Peyer's patch (tissue), 4 donors: ENCODE results near the gene S1PR5. TPM values are rescaled to one million over a fixed set of nuclear protein-coding genes. Genes with fewer than 3 reads are reported as not detected.

Source experiments
- DNase-seq, 3 donors: peaks; one replicate each; pipeline ENCODE4 v3.0.0-alpha.2; 2017 to 2019
- H3K27ac ChIP-seq, 4 donors: fragments of 200-600 bp; sonication (generic); one replicate each; pipeline ENCODE4 v1.5.1; 2016 to 2019
- H3K27me3 ChIP-seq, 2 donors: fragments of 200-600 bp; sonication (generic); one replicate each; pipeline ENCODE4 v1.5.1; 2019
- H3K36me3 ChIP-seq, 3 donors: fragments of 200-600 bp; sonication (generic); one replicate each; pipeline ENCODE4 v1.5.1; 2016 to 2019
- H3K4me1 ChIP-seq, 4 donors: fragments of 200-600 bp; sonication (generic); one replicate each; pipeline ENCODE4 v1.5.1; 2016 to 2019
- H3K4me3 ChIP-seq, 4 donors: fragments of 200-600 bp; sonication (generic); 1 replicate in 3 of 4; 2 replicates in 1 of 4; pipeline ENCODE4 v1.5.1; 2016 to 2019; ENCODE audit warnings: mild to moderate bottlenecking in 1 of 4
- H3K9me3 ChIP-seq, 4 donors: fragments of 200-600 bp; sonication (generic); one replicate each; pipeline ENCODE4 v1.5.1; 2016 to 2019; ENCODE audit warnings: mild to moderate bottlenecking in 1 of 4
- CTCF ChIP-seq, 6 experiments: fragments of 450-650 bp in 4 of 6; fragments of 200-600 bp in 2 of 6; sonication (generic) in 1 of 6; IDR thresholded peaks; one replicate each; pipeline ENCODE4 v1.5.1; 2017 to 2019; ENCODE audit warnings: antibody characterized with exemption in 6 of 6, mild to moderate bottlenecking in 3 of 6, moderate library complexity in 1 of 6
- POLR2A ChIP-seq, 2 donors: fragments of 450-650 bp; IDR thresholded peaks; one replicate each; pipeline ENCODE4 v1.5.1; 2017; ENCODE audit warnings: antibody characterized with exemption in 2 of 2, mild to moderate bottlenecking in 2 of 2, moderate library complexity in 2 of 2
- total RNA-seq, 4 donors: library from RNA; depleted of rRNA; stranded (reverse); fragments of >200 nt; gene quantifications; one replicate each; pipeline ENCODE4 v1.1.0, GENCODE V29; 2016

S1PR5 gene
- total RNA-seq, 4 donors from 2014 or later, result not detected

GRCh38 chr19:10514211-10515145 is 2.8 kb downstream of the S1PR5 start:
- Histone ChIP-seq H3K27ac (no peak overlapping the region), H3K4me1 (peaks cover 0 to 23% (median 10%) of the 10 kb centered on the region in 4 donors), H3K27me3 (peaks cover 0 to 40% of the 10 kb centered on the region in 2 donors), H3K36me3 (no peaks in the 10 kb centered on the region), H3K4me3 (peak overlapping the region in 1 of 4 donors; percentile 4), H3K9me3 (no peaks in the 10 kb centered on the region)
- no peak for DNase-seq
- TF ChIP-seq CTCF (IDR thresholded peaks at IDR 0.05), result no peak
- TF ChIP-seq POLR2A (IDR thresholded peaks at IDR 0.05), result no peak

GRCh38 chr19:10513223-10513622 is 4.0 kb downstream of the S1PR5 start:
- H3K27ac ChIP-seq, result no peak overlapping the region
- H3K36me3 ChIP-seq, result no peaks in the 10 kb centered on the region
- H3K4me1 ChIP-seq, result peaks cover 0 to 16% (median 7%) of the 10 kb centered on the region in 4 donors
- H3K4me3 ChIP-seq, result no peak overlapping the region
- TF ChIP-seq CTCF (IDR thresholded peaks at IDR 0.05) (no peak), POLR2A (IDR thresholded peaks at IDR 0.05) (no peak)
- peaks cover 0 to 34% of the 10 kb centered on the region in 2 donors for H3K27me3 ChIP-seq
- DNase-seq, result no peak
- H3K9me3 ChIP-seq, result no peaks in the 10 kb centered on the region

- Histone ChIP-seq H3K27ac (no peak overlapping the region), H3K9me3 (no peaks in the 10 kb centered on the region), H3K4me3 (no peak overlapping the region), H3K4me1 (peaks cover 0 to 5% (median 3%) of the 10 kb centered on the region in 4 donors), H3K36me3 (no peaks in the 10 kb centered on the region), H3K27me3 (peaks cover 0 to 22% of the 10 kb centered on the region in 2 donors)
- peak; percentile 34 to 78 (median 48) for TF ChIP-seq CTCF (IDR thresholded peaks at IDR 0.05)
- TF ChIP-seq POLR2A (IDR thresholded peaks at IDR 0.05), result no peak
- peak in 2 of 3 donors; percentile 29 to 68 for DNase-seq
Measured at GRCh38 chr19:10510301-10510802, 6.9 kb downstream of the S1PR5 start.

GRCh38 chr19:10508707-10509106 is 8.5 kb downstream of the S1PR5 start:
- peaks cover 0 to 6% (median 3%) of the 10 kb centered on the region in 4 donors for H3K4me1 ChIP-seq
- H3K4me3 ChIP-seq, result no peak overlapping the region
- H3K27ac ChIP-seq, result no peak overlapping the region
- DNase-seq, result no peak
- no peaks in the 10 kb centered on the region for H3K36me3 ChIP-seq
- no peaks in the 10 kb centered on the region for H3K9me3 ChIP-seq
- TF ChIP-seq POLR2A (IDR thresholded peaks at IDR 0.05) (no peak), CTCF (IDR thresholded peaks at IDR 0.05) (no peak)
- peaks cover 0 to 7% of the 10 kb centered on the region in 2 donors for H3K27me3 ChIP-seq

- no peak for DNase-seq
- Histone ChIP-seq H3K27ac (no peak overlapping the region), H3K36me3 (no peaks in the 10 kb centered on the region), H3K4me3 (no peak overlapping the region), H3K4me1 (peaks cover 0 to 6% (median 3%) of the 10 kb centered on the region in 4 donors), H3K9me3 (no peaks in the 10 kb centered on the region), H3K27me3 (no peaks in the 10 kb centered on the region)
- TF ChIP-seq CTCF (IDR thresholded peaks at IDR 0.05) (no peak), POLR2A (IDR thresholded peaks at IDR 0.05) (no peak)
Measured at GRCh38 chr19:10508036-10508435, 9.2 kb downstream of the S1PR5 start.
